Smooth muscle cell of the brain vasculature (primary cell): Measurements from ENCODE around the gene SHISAL1.
"Not testable (repeated sequence)": the region's sequence is repeated elsewhere in the genome, so short reads cannot be mapped to it uniquely, and the experiment has no call there.

ENCODE experiments used
- DNase-seq: peaks from one replicate; pipeline ENCODE4 v3.0.0-alpha.2; 2012; ENCODE audit warnings: low read depth, low spot score

Gene SHISAL1

DNA sequence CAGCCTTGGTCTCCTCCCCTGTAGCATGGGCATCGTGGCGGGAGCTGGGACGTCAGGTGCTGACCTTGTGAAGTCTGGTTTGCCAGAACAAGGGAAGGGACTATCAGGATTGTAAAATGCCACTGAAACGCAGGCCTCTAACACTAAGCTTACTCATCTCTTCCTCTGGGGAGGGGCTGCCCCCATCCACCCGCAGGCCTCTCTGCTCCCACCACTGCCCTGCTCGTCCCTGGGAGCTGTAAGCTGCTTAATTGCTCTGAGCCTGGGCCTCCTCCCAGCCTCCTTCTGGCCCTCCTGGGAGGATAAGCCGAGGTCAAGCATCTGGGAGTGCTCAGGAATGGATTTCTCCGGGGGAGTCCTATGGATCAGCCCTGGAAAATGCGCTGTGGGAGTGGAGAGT, 8.4 kb downstream of the SHISAL1 start:
- DNase-seq, result no peak

- not testable (repeated sequence) for DNase-seq
These were observed 10.4 kb downstream of the SHISAL1 start for GRCh38 chr22:44302363-44302762.

DNA sequence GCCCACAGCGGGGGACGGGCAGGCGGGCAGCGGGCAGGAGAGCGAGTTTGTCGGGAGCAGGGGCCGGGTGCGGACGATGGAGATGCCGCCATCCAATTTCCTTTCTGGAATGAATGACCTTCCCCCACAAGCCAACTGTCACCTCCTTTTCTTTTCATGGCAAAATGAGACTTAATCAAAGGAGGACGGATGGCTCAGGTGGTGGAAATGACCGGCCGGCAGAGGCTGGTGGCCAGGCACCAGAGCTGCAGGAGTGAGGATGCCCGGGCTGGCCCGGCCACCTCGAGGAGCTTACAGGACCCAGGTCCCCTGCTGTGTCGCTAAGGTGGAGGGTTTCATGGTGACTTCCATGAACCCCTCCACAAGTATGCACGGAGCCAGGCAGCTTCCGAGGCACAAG, 11.7 kb downstream of the SHISAL1 start:
- no peak for DNase-seq

DNA sequence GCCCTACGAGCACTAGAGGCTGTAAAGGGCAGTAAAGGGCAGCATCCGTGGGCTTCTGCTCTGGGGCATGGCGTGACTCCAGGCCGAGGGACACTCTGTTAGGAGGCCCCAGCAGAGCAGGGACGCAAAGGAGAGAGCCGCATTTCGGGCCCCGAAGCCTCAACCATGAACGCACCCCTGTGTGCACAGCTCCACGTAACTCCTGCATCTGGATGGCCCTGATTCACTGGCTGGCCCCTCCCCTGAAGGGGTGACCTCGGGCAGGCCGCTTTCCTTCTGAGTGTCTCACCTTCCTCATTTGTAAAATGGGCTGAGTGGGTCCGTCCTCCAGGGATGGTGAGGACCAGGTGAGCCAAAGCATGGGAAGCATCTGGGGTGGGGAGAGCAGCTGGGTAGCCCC, 13.6 kb downstream of the SHISAL1 start:
- DNase-seq, result no peak

DNA sequence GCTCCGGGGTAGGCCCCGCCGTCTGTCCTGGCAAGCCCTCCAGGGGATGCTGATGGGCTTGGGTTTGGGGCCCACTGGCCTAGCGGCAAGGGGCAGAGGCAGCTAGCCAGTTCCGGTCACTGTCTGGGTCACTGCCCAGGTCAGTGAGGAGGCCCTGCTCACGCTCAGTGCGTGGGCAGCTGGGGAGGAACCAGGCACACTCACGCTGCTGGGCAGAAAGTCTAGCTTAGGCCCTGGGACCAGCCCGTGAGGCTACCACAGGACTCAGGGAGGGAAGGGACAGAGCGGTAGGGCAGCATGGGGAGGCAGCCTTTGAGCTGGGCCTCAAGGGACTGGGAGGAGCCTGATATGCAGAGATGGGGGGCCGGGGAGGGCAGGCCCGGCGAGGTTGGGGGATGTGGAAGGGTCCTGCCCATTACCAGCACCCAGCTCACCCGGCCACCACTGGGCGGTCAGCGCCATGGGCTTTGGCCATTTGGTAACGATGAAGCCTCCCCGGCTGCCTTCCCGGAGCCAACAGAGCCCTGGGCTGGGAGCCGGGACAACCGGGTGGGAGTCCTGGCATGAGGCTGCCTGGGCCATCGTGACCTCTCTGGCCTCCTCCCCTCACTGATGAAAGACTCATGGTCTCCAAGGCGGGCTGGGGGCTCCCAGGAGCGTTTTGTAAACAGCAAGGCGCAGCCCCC, 14.2 kb downstream of the SHISAL1 start:
- no peak for DNase-seq

- DNase-seq, result no peak
These were observed 15.2 kb downstream of the SHISAL1 start for GRCh38 chr22:44297470-44298061.

- DNase-seq, result no peak
These were observed 17.3 kb downstream of the SHISAL1 start for GRCh38 chr22:44295406-44295805.

GRCh38 chr22:44293876-44294275, 18.9 kb downstream of the SHISAL1 start:
- DNase-seq, result no peak

DNA sequence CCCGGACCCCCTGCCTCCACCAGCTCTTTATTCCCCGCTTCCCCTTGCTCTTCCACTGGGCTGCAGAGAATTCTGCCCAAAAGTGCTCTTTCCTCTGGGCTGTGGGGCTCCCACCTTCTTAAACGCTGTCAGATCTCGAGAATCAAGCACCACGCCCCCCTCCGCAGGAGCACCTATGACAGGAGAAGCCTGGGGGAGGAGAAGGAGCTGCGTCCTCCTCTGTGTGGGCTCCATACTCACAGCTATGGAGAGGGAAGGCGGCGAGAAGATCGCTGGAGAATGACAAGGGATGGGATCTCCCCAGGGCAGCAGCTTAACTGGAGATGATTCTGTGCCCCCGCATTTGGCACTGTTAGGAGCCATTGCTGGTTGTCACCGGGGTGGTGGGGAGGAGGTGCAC, 19.7 kb downstream of the SHISAL1 start:
- no peak for DNase-seq

DNA sequence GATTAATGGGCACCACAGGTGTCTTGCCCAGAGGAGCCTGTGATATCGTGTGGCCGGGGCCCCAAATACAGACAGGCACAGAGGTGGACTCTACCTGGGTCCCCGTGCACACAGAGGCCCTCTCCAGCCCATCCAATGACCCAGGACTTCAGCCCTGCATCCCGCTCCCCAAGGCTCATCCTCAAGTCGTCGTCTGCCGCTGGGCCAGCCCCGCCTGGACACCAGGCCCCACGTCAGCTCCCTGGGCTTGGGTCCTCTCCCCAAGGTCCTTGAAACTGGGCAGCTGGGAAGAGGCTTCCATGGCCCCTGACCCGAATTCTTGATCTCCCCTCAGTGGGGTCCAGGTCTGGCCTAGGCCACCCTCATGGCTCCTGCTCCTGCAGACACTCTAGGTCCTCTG, 20.2 kb downstream of the SHISAL1 start:
- DNase-seq, result no peak

DNA sequence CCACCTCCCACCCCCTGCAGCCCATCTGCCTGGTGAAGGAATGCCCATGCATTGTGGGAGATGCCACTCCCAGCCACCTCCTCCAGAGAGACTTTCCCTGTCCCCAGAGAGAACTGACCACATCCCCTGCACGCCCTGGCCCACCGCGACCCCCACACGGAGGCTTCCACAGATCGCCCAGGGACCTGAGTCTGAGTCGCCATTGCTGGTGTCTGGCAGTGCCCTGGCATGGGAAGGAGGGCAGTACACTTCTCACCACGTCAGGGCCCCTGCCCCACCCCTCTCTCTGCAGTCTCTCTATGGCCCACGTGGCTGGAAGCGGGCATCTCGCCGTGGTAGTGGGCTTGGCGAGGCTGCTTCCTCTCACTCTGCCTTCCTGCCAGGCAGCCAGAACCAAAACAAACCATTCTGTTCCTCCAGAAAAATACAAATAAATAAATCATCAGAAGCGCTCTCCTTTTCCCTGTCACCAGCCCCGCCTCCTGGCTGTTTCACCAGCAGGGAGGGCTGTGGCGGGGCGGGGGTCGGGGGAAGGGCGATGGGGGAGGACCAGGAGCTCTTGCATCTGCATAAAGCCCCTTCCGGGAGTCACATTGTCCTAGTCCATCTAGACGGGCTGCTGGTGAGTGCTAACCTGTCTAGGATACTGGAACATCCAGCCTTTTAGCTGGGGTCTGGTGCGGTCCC, 20.9 kb downstream of the SHISAL1 start:
- no peak for DNase-seq

DNA sequence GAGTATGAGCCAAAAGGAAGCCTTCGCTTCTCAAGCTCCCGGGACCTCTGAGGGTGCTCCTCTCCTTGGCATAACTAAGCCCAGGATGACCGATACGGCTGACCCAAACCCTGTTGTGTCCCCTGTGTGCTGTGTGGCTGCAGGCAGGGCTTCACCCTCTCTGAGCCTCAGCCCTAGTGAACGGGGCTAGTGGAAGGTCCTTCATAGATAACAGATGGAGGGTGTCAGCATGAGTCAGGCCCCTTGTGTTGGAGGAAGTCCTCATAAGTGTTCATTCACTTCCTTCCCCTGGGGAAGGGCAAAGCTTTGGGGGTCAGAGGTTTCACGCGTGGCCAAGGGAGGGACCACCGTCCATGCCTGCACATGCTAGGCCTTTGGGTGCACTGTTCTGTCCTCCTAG, 21.5 kb downstream of the SHISAL1 start:
- no peak for DNase-seq

DNA sequence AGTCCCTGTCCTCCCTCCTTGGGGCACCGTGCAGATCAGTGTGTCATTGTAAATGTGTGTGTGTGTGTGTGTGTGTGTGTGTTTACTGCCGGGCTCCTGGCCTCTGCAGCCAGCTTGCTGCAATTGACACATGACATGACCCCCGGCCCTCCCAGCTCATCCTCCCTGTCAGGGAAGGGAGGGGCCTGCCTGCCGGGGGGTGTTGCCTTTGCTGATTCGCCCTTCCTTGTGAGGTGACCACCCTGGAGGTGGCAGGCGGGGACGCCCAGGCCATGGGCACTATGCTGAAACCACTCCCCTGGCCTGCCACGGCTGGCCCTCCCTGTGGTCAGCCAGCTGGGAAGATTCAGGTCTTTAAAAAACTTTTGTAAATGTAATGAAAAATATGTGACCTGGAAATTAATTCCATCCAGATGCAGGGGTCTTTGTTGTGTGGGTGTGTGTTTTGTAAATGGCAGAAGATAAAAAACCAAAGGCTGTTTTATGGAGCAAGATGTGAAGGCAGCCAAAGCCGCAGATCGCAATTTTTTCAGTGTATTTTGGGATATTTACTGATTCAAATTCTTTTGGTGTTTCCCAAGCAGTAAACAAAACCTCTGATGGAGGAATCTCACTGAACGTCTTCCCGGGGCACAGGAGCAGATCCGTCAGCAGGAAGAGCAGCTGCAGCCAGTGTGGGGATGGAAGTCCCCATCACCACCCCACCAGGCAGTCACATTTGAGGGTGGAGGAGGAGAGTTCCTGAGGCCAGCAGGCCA, 23.2 kb downstream of the SHISAL1 start:
- DNase-seq, result no peak

GRCh38 chr22:44288913-44289312, 23.8 kb downstream of the SHISAL1 start:
- DNase-seq, result no peak

DNA sequence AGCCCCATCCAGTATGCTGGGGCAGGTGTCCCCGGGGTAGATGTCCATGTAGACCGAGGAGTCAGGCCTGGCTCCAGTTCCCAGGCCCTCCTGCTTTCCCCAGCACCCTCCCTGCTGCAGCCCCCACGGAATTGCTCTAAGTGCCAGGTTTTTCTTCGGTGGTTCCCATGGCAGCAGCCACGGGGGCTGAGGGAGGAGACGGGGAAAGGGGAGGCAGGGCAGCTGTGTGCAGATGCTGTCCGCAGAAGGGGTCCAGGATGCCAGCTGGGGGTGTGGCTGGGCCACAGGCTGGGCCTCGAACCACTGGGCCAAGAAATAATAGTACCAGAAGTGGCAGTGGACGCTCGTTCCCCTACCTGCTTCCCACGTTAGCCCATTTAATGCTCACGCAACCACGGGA, 25.0 kb downstream of the SHISAL1 start:
- DNase-seq, result no peak

DNA sequence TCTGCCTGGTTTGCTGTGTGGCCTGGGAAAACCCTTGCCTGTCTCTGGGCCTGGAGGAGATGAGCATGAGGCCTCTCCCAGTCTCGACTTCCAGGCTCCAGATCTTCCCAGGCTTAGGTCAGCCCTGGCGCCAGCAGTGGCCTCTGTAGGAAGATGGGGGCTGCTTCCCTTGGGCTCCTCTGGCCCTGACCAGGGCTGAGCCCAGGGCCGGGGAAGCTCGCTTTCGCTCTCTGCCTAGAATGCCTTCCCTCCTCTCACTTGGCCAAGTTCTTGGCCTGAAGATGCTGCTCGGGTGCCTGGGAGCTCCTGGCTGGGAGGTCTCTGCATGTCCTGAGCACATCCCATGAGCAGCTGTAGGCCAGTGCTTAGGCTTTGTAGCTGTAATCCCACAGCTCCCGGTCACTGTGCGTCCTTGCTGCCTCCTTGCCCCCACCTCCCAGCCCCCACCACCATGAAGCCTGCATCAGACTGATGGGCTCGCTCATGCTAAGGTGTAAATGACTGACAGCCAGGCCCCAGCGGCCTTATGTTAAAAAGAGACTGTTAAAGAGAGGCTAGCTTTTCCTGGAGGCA, 25.5 kb downstream of the SHISAL1 start:
- DNase-seq, result no peak

GRCh38 chr22:44286646-44287045, 26.1 kb downstream of the SHISAL1 start:
- no peak for DNase-seq

- DNase-seq, result no peak
These were observed 28.0 kb downstream of the SHISAL1 start for GRCh38 chr22:44284711-44285110.

DNA sequence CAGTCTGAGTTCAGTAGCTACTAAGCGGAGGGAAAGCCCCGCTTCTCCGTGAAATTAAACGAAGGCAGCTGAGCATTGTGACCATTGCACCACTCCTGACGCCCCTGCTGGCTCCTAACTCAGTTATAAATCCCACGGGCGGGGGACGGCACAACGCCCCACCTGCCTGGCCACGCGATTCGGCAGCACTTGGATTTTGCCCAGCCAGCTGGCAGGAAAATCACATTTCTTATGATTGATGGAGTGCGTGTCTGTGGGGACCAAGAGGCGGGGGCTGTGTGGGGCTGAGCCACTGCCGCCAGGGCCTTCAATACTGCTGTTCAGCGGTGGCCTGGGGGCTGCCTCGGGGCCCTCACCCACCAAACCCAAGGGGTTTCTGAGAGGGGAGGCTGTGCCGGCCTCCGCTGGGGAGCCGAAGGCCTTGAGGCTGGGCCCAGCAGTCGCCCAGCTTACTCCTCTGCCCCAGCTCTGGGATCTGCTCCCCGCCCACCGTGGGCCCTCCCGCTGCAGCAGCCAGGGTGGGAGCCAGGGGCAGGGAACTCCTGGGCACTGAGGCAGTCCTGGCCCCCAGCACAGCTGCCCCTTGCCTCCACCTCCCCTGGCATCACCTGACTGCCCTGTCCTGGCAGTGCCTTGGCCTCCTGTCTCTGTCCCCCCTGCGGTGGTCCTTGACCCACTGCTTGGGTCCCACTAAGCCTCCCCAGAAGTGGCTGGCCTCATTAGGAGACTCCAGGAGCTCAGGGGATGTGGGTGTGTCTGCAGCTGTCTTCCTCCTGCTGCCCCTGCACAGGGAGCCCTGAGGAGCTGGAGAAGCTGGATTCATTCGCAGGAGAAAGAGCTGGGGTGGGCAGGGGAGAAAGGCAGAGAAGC, 30.7 kb downstream of the SHISAL1 start:
- no peak for DNase-seq

DNA sequence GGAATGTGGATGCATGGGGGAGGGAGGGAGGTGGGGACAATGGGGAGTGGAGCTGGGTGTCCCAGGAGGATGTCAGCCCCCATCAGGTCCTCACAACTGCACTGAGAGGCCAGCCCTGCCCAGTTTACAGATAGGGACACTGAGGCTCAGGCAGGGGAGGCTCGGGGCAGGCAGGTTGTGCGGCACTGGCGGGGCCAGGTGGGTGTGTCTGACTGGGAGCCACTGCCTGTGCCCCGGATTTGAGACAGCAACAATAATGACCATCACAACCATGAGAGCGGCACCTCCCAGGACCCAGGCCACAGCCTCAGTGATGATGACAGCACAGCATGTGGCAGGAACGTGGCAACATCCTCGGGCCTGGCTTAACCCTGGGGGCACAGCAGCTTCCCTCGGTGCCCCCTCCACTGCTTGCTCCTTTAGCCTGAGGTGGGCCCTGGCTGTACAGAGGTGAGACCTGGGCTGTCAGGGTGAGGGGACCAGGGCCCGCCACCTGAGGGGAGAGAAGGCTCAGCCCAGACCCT, 32.0 kb downstream of the SHISAL1 start:
- DNase-seq, result no peak

- DNase-seq, result no peak
These were observed 33.7 kb downstream of the SHISAL1 start for GRCh38 chr22:44279069-44279360.
